NCI-H345 treated with DMSO at 0.1 percent for 48 hours (cell line): ENCODE measurements around the gene RAD18.

Experiments used
- DNase-seq: peaks from one replicate; lab custom pipeline; 2025; ENCODE audit not compliant: unreplicated experiment; lab: John Stamatoyannopoulos, UW

Gene RAD18

GRCh38 chr3:8900869-8901268 is 62.4 kb downstream of the RAD18 start:
- DNase-seq = no peak

- no peak for DNase-seq
Observed at GRCh38 chr3:8899876-8900460, 63.3 kb downstream of the RAD18 start.

- DNase-seq = no peak
Observed at GRCh38 chr3:8895829-8896228, 67.4 kb downstream of the RAD18 start.

GRCh38 chr3:8893001-8893400 is 70.3 kb downstream of the RAD18 start:
- DNase-seq = no peak

- no peak for DNase-seq
Observed at GRCh38 chr3:8891774-8892173, 71.5 kb downstream of the RAD18 start.

GRCh38 chr3:8891303-8891702 is 72.0 kb downstream of the RAD18 start:
- DNase-seq = no peak

GRCh38 chr3:8888301-8888915 is 74.9 kb downstream of the RAD18 start:
- DNase-seq = no peak

- DNase-seq = no peak
Observed at GRCh38 chr3:8887435-8888300, 75.6 kb downstream of the RAD18 start.

- no peak for DNase-seq
Observed at GRCh38 chr3:8886546-8886945, 76.7 kb downstream of the RAD18 start.

- no peak for DNase-seq
Observed at GRCh38 chr3:8885536-8886316, 77.5 kb downstream of the RAD18 start.

- DNase-seq = no peak
Observed at GRCh38 chr3:8884630-8885290, 78.5 kb downstream of the RAD18 start.

GRCh38 chr3:8882642-8883041 is 80.6 kb downstream of the RAD18 start:
- DNase-seq = no peak

GRCh38 chr3:8882171-8882593 is 81.1 kb downstream of the RAD18 start:
- no peak for DNase-seq

- no peak for DNase-seq
Observed at GRCh38 chr3:8879347-8879944, 83.8 kb downstream of the RAD18 start.

- no peak for DNase-seq
Observed at GRCh38 chr3:8875836-8876235, 87.4 kb downstream of the RAD18 start.

- no peak for DNase-seq
Observed at GRCh38 chr3:8873740-8874139, 89.5 kb downstream of the RAD18 start.

- DNase-seq = no peak
Observed at GRCh38 chr3:8872261-8872660, 91.0 kb downstream of the RAD18 start.

GRCh38 chr3:8871306-8871705 is 92.0 kb downstream of the RAD18 start:
- no peak for DNase-seq

GRCh38 chr3:8870134-8870533 is 93.1 kb downstream of the RAD18 start:
- no peak for DNase-seq

GRCh38 chr3:8869613-8870012 is 93.7 kb downstream of the RAD18 start:
- DNase-seq = no peak
